Retinal pigment epithelial cell (primary cell): ENCODE measurements around the gene HOXD3.

Source experiments
- DNase-seq: peaks from one replicate; pipeline ENCODE4 v3.0.0-alpha.2; 2010; ENCODE audit warnings: low read depth
- H3K4me3 ChIP-seq: 2 replicates; pipeline ENCODE4 v1.5.1; 2011; ENCODE audit warnings: mild to moderate bottlenecking, low read length, control low read depth, moderate library complexity
- CTCF ChIP-seq: conservative IDR thresholded peaks from 2 replicates; pipeline ENCODE4 v1.5.1; 2011; ENCODE audit warnings: low read depth, low read length, control low read depth, inconsistent platforms

Gene HOXD3

DNA sequence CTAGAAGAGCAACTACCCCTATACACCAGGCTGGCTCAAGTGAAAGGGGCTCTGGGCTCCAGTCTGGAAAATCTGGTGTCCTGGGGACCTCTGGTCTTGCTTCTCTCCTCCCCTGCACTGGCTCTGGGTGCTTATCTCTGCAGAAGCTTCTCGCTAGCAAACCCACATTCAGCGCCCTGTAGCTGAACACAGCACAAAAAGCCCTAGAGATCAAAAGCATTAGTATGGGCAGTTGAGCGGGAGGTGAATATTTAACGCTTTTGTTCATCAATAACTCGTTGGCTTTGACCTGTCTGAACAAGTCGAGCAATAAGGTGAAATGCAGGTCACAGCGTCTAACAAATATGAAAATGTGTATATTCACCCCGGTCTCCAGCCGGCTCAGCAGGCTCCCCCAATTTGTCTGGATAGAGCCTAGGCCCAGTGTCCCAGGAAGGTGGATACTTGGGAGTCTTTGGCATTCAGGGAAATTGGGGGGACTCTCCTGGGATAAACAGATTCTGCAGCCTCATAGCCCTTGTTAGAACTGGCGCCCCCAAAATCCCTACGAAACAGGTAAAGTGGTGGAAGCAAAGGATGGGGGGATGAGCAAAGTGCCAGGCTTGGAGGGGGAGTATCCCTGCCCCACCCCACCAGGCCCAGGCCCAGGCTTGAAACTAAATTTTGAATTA, 8.2 kb upstream of the HOXD3 start:
- TF ChIP-seq CTCF, result no peak
- DNase-seq, result no peak
- H3K4me3 ChIP-seq, result no peak overlapping the region

DNA sequence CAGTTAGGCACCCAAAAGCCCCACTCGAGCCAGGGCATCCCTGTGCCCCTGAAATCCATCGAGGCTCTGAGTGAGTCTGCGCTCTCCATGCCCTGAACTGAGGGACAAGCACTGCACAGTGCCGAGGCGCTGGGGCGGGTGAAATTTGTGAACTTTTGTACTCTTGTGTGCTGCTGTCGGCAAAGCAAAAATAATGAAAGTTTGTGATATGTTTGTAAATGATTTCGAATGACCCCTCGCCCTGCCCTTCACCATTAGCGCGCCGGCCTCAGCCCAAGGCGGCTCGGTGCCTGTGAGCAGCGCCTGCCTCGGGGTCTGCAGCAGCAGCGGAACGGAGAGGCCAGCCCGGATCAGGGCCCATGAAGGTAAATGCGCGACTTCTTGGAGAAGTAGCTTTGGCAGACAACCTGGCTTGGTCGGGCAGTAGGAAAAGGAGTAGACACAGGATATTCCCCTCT, 7.6 kb upstream of the HOXD3 start:
- TF ChIP-seq CTCF, result no peak
- DNase-seq, result no peak
- no peak overlapping the region for H3K4me3 ChIP-seq

DNA sequence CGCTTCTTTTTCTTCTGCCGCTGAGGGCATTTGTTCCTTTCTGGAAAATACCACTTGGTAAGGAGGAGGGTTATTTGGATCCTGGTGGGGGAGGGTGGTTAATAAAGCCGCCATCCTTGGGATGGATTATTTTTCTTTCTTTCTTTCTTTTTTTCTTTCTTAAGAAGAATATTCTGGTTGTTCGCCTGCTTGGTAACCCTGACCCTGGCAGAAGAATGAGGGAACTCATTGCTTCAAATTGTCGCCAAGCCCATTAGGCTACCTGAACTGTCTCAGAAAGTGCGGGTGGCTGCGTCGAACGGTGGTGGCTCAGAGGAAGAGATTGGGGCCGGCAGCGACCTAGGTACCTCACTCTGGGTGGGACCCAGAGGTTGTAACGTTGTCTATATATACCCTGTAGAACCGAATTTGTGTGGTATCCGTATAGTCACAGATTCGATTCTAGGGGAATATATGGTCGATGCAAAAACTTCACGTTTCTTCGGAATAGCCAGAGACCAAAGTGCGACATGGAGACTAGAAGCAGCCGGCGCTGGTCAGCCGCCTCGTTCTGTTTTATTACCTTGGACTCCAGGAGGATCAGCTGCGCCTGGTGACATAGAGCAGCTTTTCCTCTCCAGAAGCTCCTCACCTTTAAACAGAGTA, 7.0 kb upstream of the HOXD3 start:
- no peak for DNase-seq
- H3K4me3 ChIP-seq, result no peak overlapping the region
- no peak for TF ChIP-seq CTCF

GRCh38 chr2:176150584-176151441, 6.3 kb upstream of the HOXD3 start:
- no peak for DNase-seq
- no peak overlapping the region for H3K4me3 ChIP-seq
- no peak for TF ChIP-seq CTCF

GRCh38 chr2:176151442-176152287, 5.4 kb upstream of the HOXD3 start, which contains the start of gene HOXD4:
TSS of gene HOXD4 (plus strand) at chr2:176151550. CDS start at chr2:176151634, 84 bp downstream.
- TF ChIP-seq CTCF, result no peak
- no peak within 1 kb of the TSS for H3K4me3 ChIP-seq
- DNase-seq, result no peak

GRCh38 chr2:176152350-176153181, 4.5 kb upstream of the HOXD3 start:
- DNase-seq, result no peak
- no peak for TF ChIP-seq CTCF
- no peak overlapping the region for H3K4me3 ChIP-seq
